ENCODE data around the gene OR4E2. TPM values are rescaled to one million over a fixed set of nuclear protein-coding genes. Genes with fewer than 3 reads are reported as not detected.
A peak's percentile ranks its signal among the peaks of the same experiment; 100 is the strongest.
"Not testable (repeated sequence)": the region's sequence is repeated elsewhere in the genome, so short reads cannot be mapped to it uniquely, and the experiment has no call there.

The OR4E2 gene
- total RNA-seq, 1 experiment from 2014 or later: not detected

- DNase-seq (ENCODE audit: low read depth): peak; percentile 30
These were observed 44.0 kb downstream of the OR4E2 start for GRCh38 chr14:21697662-21698061.

- DNase-seq (ENCODE audit: low read depth): not testable (repeated sequence)
These were observed 44.9 kb downstream of the OR4E2 start for GRCh38 chr14:21698538-21698937.

GRCh38 chr14:21699551-21699950 is 45.9 kb downstream of the OR4E2 start:
- DNase-seq (ENCODE audit: low read depth): no peak

GRCh38 chr14:21702316-21702715 is 48.7 kb downstream of the OR4E2 start:
- DNase-seq (ENCODE audit: low read depth): no peak

GRCh38 chr14:21703357-21704326 is 50.0 kb downstream of the OR4E2 start:
- peak; percentile 32 for DNase-seq (ENCODE audit: low read depth)

GRCh38 chr14:21704338-21704737 is 50.7 kb downstream of the OR4E2 start:
- no peak for DNase-seq (ENCODE audit: low read depth)

GRCh38 chr14:21711360-21711961 is 57.8 kb downstream of the OR4E2 start:
- DNase-seq (ENCODE audit: low read depth): peak; percentile 25

GRCh38 chr14:21712036-21712435 is 58.4 kb downstream of the OR4E2 start:
- DNase-seq (ENCODE audit: low read depth): no peak

GRCh38 chr14:21714318-21714929 is 60.8 kb downstream of the OR4E2 start:
- DNase-seq (ENCODE audit: low read depth): no peak

Other genes with a start within 250 kb of the OR4E2 start
- gene CHD8, start 197.7 kb upstream of the OR4E2 start, total RNA-seq (2014; rRNA removed; shearing (Covaris generic)): 42.4 and 42.6 TPM in 2 replicates
- 15.8 and 32.9 TPM in 2 replicates for gene RAB2B, start 176.9 kb upstream of the OR4E2 start, total RNA-seq (2014; rRNA removed; shearing (Covaris generic))
- gene TOX4, start 176.6 kb upstream of the OR4E2 start, total RNA-seq (2014; rRNA removed; shearing (Covaris generic)): 19.2 and 25.5 TPM in 2 replicates
- gene METTL3, start 142.5 kb upstream of the OR4E2 start, total RNA-seq (2014; rRNA removed; shearing (Covaris generic)): 121 and 158 TPM in 2 replicates
- 3.3 and 4.7 TPM in 2 replicates for gene SALL2, start 127.5 kb upstream of the OR4E2 start, total RNA-seq (2014; rRNA removed; shearing (Covaris generic))
- gene OR10G3, start 73.8 kb upstream of the OR4E2 start, total RNA-seq (2014; rRNA removed; shearing (Covaris generic)): not detected in 2 replicates
- gene OR10G2, start 18.9 kb upstream of the OR4E2 start, total RNA-seq (2014; rRNA removed; shearing (Covaris generic)): not detected in 2 replicates
- gene OR4E1, start 20.0 kb downstream of the OR4E2 start, total RNA-seq (2014; rRNA removed; shearing (Covaris generic)): not detected in 2 replicates

Data from Daoy (cell line).